Measurements from ENCODE around the gene AKR1B15.
"Not testable (repeated sequence)": the region's sequence is repeated elsewhere in the genome, so short reads cannot be mapped to it uniquely, and the experiment has no call there.

AKR1B15 gene

DNA sequence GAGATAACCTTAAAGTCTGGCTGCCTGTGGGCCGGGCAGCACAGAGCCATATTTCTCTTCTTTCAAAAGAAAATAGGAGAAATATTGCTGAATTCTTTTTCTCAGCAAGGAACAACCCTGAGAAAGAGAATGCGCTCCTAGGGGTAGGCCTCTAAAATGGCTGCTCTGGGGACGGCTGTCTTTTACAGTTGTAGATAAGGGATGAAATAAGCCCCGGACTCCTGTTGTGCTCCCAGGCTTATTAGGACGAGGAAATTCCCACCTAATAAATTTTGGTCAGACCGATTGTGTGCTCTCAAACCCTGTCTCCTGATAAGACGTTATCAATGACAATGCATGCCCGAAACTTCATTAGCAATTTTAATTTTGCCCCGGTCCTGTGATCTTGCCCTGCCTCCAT lies 21.1 kb downstream of the AKR1B15 start:
- not testable (repeated sequence) for H3K4me3 ChIP-seq (ENCODE audit: low read length); H3K27me3 ChIP-seq (ENCODE audit: insufficient read depth, low read length); H3K36me3 ChIP-seq (ENCODE audit: insufficient read depth, low read depth, low read length); H3K27ac ChIP-seq (ENCODE audit: low read length); H3K9ac ChIP-seq (ENCODE audit: low read depth, low read length); H3K4me1 ChIP-seq (ENCODE audit: insufficient read depth, low read length)
- peaks cover 29% of the 10 kb centered on the region for H3K9me3 ChIP-seq (ENCODE audit: insufficient read depth, low read depth, low read length)

DNA sequence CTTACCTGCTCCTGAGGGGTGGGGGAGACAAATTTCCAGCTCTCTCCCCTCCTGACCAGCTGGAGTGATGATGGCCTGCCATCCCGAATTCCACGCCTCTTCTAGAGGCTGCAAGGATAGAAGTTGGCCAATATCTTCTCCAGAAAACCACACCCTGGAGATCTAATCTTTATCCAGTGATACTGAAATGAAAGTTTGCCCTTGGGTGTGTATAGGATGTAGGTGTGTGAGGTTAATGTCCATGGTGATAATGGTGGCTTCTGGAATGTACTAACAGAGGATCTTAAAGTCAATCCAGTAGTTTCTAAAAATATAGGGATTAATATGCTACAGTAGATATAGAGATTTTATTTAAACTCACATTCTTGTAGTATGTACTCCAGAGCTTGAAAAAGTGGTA lies 22.2 kb downstream of the AKR1B15 start:
- no peaks in the 10 kb centered on the region for H3K4me1 ChIP-seq (ENCODE audit: insufficient read depth, low read length)
- peaks cover 29% of the 10 kb centered on the region for H3K9me3 ChIP-seq (ENCODE audit: insufficient read depth, low read depth, low read length)
- no peak overlapping the region for H3K4me3 ChIP-seq (ENCODE audit: low read length)
- no peaks in the 10 kb centered on the region for H3K27me3 ChIP-seq (ENCODE audit: insufficient read depth, low read length)
- no peak overlapping the region for H3K27ac ChIP-seq (ENCODE audit: low read length)
- H3K9ac ChIP-seq (ENCODE audit: low read depth, low read length), result no peak overlapping the region
- no peaks in the 10 kb centered on the region for H3K36me3 ChIP-seq (ENCODE audit: insufficient read depth, low read depth, low read length)

DNA sequence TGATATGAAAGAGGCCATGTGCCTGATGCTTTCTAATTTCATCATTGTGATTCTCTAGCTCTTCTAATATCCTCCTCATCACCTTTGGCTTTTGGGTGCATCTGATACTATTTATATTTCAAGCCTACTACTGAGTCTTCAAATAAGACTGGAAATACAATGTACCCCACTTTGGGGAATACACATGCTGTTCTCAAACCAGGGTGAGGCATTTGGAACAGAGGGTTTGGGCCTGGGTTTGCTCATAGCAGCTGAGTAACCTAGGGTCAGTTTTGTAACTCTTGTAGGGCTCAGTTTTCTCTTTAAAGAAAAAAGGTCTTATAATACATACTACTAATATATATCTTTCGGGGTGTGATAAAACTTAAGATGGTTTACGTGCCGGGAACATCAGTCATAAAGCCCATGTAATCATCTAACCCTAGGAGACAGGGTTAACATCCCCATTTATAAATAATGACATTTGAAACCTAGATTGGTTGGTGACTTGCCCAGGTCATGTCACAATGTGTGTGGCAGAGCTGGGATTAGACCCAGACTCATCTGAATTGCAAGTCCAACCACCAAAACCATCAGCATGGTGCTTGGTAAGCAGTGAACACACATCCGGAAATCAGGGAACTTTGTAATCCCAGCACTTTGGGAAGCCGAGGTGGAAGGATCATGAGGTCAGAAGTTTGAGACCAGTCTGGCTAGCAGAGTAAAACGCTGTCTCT lies 23.0 kb downstream of the AKR1B15 start:
- Histone ChIP-seq H3K9me3 (ENCODE audit: insufficient read depth, low read depth, low read length) (peaks cover 29% of the 10 kb centered on the region), H3K4me1 (ENCODE audit: insufficient read depth, low read length) (no peaks in the 10 kb centered on the region), H3K36me3 (ENCODE audit: insufficient read depth, low read depth, low read length) (no peaks in the 10 kb centered on the region), H3K9ac (ENCODE audit: low read depth, low read length) (no peak overlapping the region), H3K27me3 (ENCODE audit: insufficient read depth, low read length) (no peaks in the 10 kb centered on the region), H3K4me3 (ENCODE audit: low read length) (no peak overlapping the region), H3K27ac (ENCODE audit: low read length) (no peak overlapping the region)

DNA sequence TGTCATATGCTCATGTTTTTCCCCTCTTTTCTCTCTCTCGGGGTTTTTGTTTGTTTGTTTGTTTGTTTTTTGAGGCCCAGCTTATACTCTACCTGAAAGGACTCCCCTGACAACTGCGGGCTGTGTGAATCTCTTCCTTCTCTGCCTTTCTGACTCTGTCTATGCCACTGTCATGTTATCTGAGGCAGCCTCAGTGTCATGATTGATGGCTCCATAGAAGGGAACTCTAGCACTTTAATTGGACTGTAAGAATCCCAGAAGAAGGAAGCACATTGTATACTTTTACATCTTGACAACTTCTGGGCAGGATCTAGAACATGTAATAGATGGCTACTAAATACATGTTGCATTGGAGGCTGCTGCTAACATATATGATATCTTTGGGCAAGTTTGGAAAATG lies 25.4 kb downstream of the AKR1B15 start:
- H3K4me1 ChIP-seq (ENCODE audit: insufficient read depth, low read length), result no peaks in the 10 kb centered on the region
- no peak overlapping the region for H3K4me3 ChIP-seq (ENCODE audit: low read length)
- H3K36me3 ChIP-seq (ENCODE audit: insufficient read depth, low read depth, low read length), result no peaks in the 10 kb centered on the region
- H3K27ac ChIP-seq (ENCODE audit: low read length), result no peak overlapping the region
- H3K9ac ChIP-seq (ENCODE audit: low read depth, low read length), result no peak overlapping the region
- peaks cover 19% of the 10 kb centered on the region for H3K9me3 ChIP-seq (ENCODE audit: insufficient read depth, low read depth, low read length)
- no peaks in the 10 kb centered on the region for H3K27me3 ChIP-seq (ENCODE audit: insufficient read depth, low read length)

DNA sequence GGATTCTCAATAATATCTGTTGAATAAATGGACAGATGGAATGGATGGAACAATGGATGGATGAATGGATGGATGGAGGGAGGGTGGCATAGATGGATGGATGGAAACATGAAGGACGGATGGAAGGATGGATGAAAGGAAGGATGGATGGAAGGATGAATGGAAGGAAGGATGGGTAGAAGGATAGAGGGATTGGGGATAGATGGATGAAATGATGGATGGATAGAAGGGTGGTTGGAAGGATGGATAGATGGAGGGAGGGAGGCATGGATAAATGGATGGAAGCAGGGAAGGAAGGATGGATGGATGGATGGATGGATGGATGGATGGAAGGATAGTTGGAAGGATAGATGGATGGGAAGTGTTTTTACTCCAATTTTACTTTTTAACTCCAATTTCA lies 35.4 kb downstream of the AKR1B15 start:
- no peak overlapping the region for H3K4me3 ChIP-seq (ENCODE audit: low read length)
- H3K9me3 ChIP-seq (ENCODE audit: insufficient read depth, low read depth, low read length), result peaks cover 11% of the 10 kb centered on the region
- H3K27ac ChIP-seq (ENCODE audit: low read length), result no peak overlapping the region
- H3K4me1 ChIP-seq (ENCODE audit: insufficient read depth, low read length), result no peaks in the 10 kb centered on the region
- H3K36me3 ChIP-seq (ENCODE audit: insufficient read depth, low read depth, low read length), result no peaks in the 10 kb centered on the region
- no peaks in the 10 kb centered on the region; the same call in 1 of the 2 replicates for H3K27me3 ChIP-seq (ENCODE audit: insufficient read depth, low read length)
- no peak overlapping the region for H3K9ac ChIP-seq (ENCODE audit: low read depth, low read length)

DNA sequence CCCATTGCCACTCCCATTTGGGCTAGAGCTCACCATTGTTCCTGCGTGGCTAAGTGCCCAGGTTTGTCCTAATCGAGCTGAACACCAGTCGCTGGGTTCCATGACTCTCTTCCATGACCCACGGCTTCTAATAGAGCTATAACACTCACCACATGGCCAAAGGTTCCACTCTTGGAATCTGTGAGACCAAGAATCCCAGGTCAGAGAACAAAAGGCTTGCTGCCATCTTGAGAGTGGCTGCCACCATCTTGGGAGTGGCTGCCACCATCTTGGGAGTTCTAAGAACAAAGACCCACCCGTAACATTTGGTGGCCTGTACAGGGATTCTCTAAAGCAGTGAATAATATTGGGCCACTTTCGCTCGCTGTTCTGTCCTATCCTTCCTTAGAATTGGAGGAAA lies 37.0 kb downstream of the AKR1B15 start:
- Histone ChIP-seq H3K27me3 (ENCODE audit: insufficient read depth, low read length) (no peaks in the 10 kb centered on the region), H3K36me3 (ENCODE audit: insufficient read depth, low read depth, low read length) (no peaks in the 10 kb centered on the region), H3K4me3 (ENCODE audit: low read length) (no peak overlapping the region), H3K9ac (ENCODE audit: low read depth, low read length) (no peak overlapping the region), H3K4me1 (ENCODE audit: insufficient read depth, low read length) (no peaks in the 10 kb centered on the region), H3K27ac (ENCODE audit: low read length) (no peak overlapping the region), H3K9me3 (ENCODE audit: insufficient read depth, low read depth, low read length) (peaks cover 12% of the 10 kb centered on the region)

DNA sequence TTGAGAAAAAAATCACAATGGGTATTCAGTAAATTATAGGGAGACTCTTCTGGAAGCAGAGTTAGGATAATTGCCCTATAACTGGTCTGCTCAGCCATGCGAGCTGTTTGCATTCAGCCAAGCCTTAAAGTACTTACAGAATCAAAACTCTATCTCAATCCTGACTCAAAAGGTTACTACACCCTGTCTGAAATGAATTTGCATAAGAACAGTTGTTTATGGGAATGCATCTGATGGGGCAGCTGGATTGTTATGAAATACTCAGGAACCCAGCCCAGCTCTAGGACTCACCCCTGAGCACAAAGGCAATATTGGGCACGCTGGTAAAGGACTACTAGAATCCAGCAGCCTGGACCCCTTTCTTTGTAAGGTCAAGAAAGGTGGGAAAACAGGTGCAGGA lies 38.8 kb downstream of the AKR1B15 start:
- H3K27me3 ChIP-seq (ENCODE audit: insufficient read depth, low read length), result no peaks in the 10 kb centered on the region
- H3K4me1 ChIP-seq (ENCODE audit: insufficient read depth, low read length), result no peaks in the 10 kb centered on the region
- no peak overlapping the region for H3K4me3 ChIP-seq (ENCODE audit: low read length)
- peaks cover 23% of the 10 kb centered on the region for H3K9me3 ChIP-seq (ENCODE audit: insufficient read depth, low read depth, low read length)
- no peak overlapping the region for H3K27ac ChIP-seq (ENCODE audit: low read length)
- no peaks in the 10 kb centered on the region for H3K36me3 ChIP-seq (ENCODE audit: insufficient read depth, low read depth, low read length)
- H3K9ac ChIP-seq (ENCODE audit: low read depth, low read length), result no peak overlapping the region

DNA sequence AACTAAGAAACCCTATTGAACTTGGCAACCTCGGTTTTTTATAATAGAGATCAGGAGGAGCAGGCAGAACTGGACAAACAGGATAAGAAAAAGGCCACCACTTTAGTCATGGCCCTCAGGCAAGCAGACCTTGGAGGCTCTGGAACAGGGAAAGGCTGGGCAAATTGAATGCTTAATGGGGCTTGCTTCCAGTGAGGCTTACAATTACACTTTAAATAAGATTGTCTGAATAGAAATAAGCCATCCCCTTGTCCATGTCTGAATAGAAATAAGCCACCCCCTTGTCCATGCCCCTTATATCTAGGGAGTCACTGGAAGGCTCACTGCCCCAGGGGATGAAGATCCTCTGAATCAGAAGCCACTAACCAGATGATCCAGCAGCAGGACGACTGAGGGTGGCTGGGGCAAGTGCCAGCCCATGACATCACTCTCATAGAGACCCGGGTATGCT lies 40.6 kb downstream of the AKR1B15 start:
- H3K27ac ChIP-seq (ENCODE audit: low read length), result no peak overlapping the region
- H3K4me1 ChIP-seq (ENCODE audit: insufficient read depth, low read length), result no peaks in the 10 kb centered on the region
- H3K27me3 ChIP-seq (ENCODE audit: insufficient read depth, low read length), result no peaks in the 10 kb centered on the region
- H3K9me3 ChIP-seq (ENCODE audit: insufficient read depth, low read depth, low read length), result peaks cover 30% of the 10 kb centered on the region
- H3K36me3 ChIP-seq (ENCODE audit: insufficient read depth, low read depth, low read length), result no peaks in the 10 kb centered on the region
- H3K9ac ChIP-seq (ENCODE audit: low read depth, low read length), result no peak overlapping the region
- no peak overlapping the region for H3K4me3 ChIP-seq (ENCODE audit: low read length)

DNA sequence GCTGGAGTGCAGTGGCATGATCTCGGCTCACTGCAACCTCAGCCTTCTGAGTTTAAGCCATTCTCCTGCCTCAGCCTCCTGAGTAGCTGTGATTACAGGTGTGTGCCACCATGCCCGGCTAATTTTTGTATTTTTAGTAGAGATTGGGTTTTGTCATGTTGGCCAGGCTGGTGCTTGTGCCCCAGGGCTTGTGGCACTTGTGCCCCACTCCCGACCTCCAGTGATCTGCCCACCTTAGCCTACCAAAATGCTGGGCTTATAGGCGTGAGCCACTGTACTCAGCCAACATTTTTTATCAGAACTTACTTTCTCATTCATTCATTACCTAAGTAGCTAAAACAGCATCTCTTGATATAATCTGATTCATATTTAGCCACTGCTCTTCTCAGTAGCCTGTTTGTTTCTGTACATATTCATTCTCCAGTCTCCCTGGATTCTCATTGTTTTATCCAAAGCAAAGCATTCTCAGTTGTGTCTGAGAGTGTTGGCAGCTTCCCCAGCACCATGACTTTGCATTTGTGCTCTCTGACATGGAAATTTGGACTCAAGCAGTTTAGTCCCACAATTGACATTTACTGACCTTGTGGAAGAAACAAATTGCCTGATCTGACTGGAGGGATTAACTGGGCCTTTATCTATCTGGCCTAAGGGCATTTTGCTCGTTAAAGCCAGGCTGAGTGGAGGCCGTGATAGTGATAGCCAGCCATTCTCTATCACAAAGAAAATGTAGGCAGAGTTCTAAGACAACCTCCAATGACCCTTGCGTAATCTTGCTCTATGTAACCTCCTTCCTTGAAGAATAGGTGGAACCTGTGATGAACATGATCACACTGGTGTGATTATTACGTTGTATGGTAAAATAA lies 44.9 kb downstream of the AKR1B15 start:
- Histone ChIP-seq H3K9ac (ENCODE audit: low read depth, low read length) (no peak overlapping the region), H3K27me3 (ENCODE audit: insufficient read depth, low read length) (no peaks in the 10 kb centered on the region), H3K4me1 (ENCODE audit: insufficient read depth, low read length) (no peaks in the 10 kb centered on the region), H3K9me3 (ENCODE audit: insufficient read depth, low read depth, low read length) (peaks cover 23% of the 10 kb centered on the region), H3K27ac (ENCODE audit: low read length) (no peak overlapping the region), H3K4me3 (ENCODE audit: low read length) (no peak overlapping the region), H3K36me3 (ENCODE audit: insufficient read depth, low read depth, low read length) (no peaks in the 10 kb centered on the region)

DNA sequence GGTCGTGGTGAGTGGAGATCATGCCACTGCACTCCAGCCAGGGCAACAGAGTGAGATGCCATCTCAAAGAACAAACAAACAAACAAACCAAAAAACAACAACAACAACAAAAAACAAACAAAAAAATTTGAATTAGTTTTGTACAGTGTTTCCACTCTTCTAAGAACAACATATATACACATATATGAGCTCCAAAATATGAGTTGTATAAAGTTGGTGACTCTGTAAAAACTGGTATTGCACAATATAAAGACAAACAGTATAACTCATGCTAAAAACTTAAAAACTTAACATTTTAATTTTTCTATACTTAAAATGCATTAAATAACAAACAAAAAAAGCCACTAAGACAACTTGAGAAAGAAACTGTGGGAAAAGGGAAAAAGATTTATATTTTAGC lies 46.0 kb downstream of the AKR1B15 start:
- Histone ChIP-seq H3K27ac (ENCODE audit: low read length) (no peak overlapping the region), H3K27me3 (ENCODE audit: insufficient read depth, low read length) (no peaks in the 10 kb centered on the region), H3K9me3 (ENCODE audit: insufficient read depth, low read depth, low read length) (peaks cover 24% of the 10 kb centered on the region), H3K4me3 (ENCODE audit: low read length) (no peak overlapping the region), H3K9ac (ENCODE audit: low read depth, low read length) (no peak overlapping the region), H3K4me1 (ENCODE audit: insufficient read depth, low read length) (no peaks in the 10 kb centered on the region), H3K36me3 (ENCODE audit: insufficient read depth, low read depth, low read length) (no peaks in the 10 kb centered on the region)

DNA sequence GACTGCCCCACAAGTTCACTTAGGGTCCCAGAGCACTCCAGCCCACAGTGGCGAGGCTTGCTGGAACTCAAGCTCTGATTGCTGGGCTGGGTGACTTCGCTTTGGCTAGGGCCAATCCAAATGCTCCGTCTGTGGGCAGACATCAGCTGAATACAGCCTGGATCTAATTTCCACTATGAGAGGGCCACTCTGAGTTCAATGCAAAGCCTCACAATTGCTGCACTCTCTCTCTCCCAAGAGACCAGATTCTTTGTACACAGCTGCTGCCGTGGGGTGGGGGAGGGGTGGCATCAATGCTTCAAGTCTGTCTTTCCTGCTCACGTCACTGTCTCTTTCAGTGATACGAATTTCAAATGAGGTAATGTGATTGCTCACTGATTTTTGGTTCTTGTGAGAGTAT lies 50.5 kb downstream of the AKR1B15 start:
- no peak overlapping the region for H3K4me3 ChIP-seq (ENCODE audit: low read length)
- H3K9me3 ChIP-seq (ENCODE audit: insufficient read depth, low read depth, low read length), result peaks cover 6% of the 10 kb centered on the region; the same call in 1 of the 2 replicates

DNA sequence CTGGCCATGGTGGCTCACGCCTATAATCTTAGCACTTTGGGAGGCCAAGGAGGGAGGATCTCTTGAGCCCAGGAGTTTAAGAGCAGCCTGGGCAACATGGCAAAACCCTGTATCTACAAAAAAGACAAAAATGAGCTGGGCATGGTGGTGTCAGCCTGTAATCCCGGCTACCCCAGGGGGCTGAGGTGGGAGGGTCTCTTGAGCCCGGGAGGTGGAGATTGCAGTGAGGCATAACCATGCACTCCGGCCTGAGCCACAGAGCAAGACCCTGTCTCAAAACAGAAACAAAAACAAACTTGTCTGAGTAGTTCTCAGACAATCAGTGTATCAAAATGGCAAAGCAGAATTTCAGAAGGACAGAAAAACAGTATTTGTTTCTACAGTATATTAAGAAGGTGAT lies 52.5 kb downstream of the AKR1B15 start:
- H3K4me1 ChIP-seq (ENCODE audit: insufficient read depth, low read length), result no peaks in the 10 kb centered on the region; the same call in 1 of the 2 replicates
- H3K36me3 ChIP-seq (ENCODE audit: insufficient read depth, low read depth, low read length), result no peaks in the 10 kb centered on the region
- no peak overlapping the region for H3K27ac ChIP-seq (ENCODE audit: low read length)
- H3K9ac ChIP-seq (ENCODE audit: low read depth, low read length), result no peak overlapping the region
- no peak overlapping the region for H3K4me3 ChIP-seq (ENCODE audit: low read length)
- no peaks in the 10 kb centered on the region for H3K27me3 ChIP-seq (ENCODE audit: insufficient read depth, low read length)
- peaks cover 6% of the 10 kb centered on the region; the same call in 1 of the 2 replicates for H3K9me3 ChIP-seq (ENCODE audit: insufficient read depth, low read depth, low read length)

More for the DNA sequence above, 50.5 kb downstream of the AKR1B15 start:
- Histone ChIP-seq H3K27ac (ENCODE audit: low read length) (no peak overlapping the region), H3K4me1 (ENCODE audit: insufficient read depth, low read length) (no peaks in the 10 kb centered on the region; the same call in 1 of the 2 replicates), H3K27me3 (ENCODE audit: insufficient read depth, low read length) (no peaks in the 10 kb centered on the region), H3K9ac (ENCODE audit: low read depth, low read length) (no peak overlapping the region), H3K36me3 (ENCODE audit: insufficient read depth, low read depth, low read length) (no peaks in the 10 kb centered on the region)

All from iPS-20b (cell line).